CD8-positive, alpha-beta memory T cell (primary cell): ENCODE measurements around the gene PTGDR2. TPM values are rescaled to one million over a fixed set of nuclear protein-coding genes. Genes with fewer than 3 reads are reported as not detected.

Source experiments
- CTCF ChIA-PET: fragments of 350-600 bp; sonication (Branson Sonifier 250); formaldehyde crosslinking; loops from one replicate; lab custom pipeline; 2021; ENCODE audit warnings: antibody characterized with exemption; lab: Charles Lee
- POLR2A ChIA-PET: fragments of 350-600 bp; sonication (Branson Sonifier 250); formaldehyde crosslinking; loops from one replicate; lab custom pipeline; 2021; ENCODE audit warnings: antibody characterized with exemption; lab: Charles Lee
- DNase-seq, 5 donors: peaks; one replicate each; pipeline versions ENCODE4 v3.0.0 to v3.0.0-alpha.2; 2020 to 2022; ENCODE audit warnings: mixed read lengths in 1 of 5
- H3K27ac ChIP-seq: one replicate; pipeline ENCODE4 v1.7.0; 2013; ENCODE audit warnings: low read depth, mild to moderate bottlenecking, low read length, moderate library complexity
- H3K27me3 ChIP-seq: 2 replicates; pipeline ENCODE4 v1.7.0; 2013; ENCODE audit warnings: low read length, mild to moderate bottlenecking; ENCODE audit not compliant: insufficient read depth, poor library complexity, severe bottlenecking
- H3K36me3 ChIP-seq: 2 replicates; pipeline ENCODE4 v1.7.0; 2013; ENCODE audit warnings: mild to moderate bottlenecking, low read length, moderate library complexity; ENCODE audit not compliant: insufficient read depth
- H3K4me1 ChIP-seq: 2 replicates; pipeline ENCODE4 v1.7.0; 2013; ENCODE audit warnings: mild to moderate bottlenecking, low read length, moderate library complexity; ENCODE audit not compliant: insufficient read depth
- H3K4me3 ChIP-seq: 2 replicates; pipeline ENCODE4 v1.7.0; 2013; ENCODE audit warnings: mild to moderate bottlenecking, low read length
- H3K9me3 ChIP-seq: 2 replicates; pipeline ENCODE4 v1.7.0; 2013; ENCODE audit warnings: mild to moderate bottlenecking, low read length
- H3K27ac Mint-ChIP-seq, 8 donors: one replicate each; pipeline ENCODE4 v1.8.0; 2020 to 2021; ENCODE audit warnings: mixed read lengths in 8 of 8, mild to moderate bottlenecking in 6 of 8, inconsistent platforms in 3 of 8, moderate library complexity in 3 of 8
- H3K27me3 Mint-ChIP-seq, 2 donors: one replicate each; pipeline ENCODE4 v1.8.0; 2020 to 2021; ENCODE audit warnings: mixed read lengths in 2 of 2, mild to moderate bottlenecking in 1 of 2, moderate library complexity in 1 of 2
- H3K36me3 Mint-ChIP-seq, 3 donors: one replicate each; pipeline ENCODE4 v1.8.0; 2020 to 2021; ENCODE audit warnings: mixed read lengths in 3 of 3, inconsistent platforms in 1 of 3, mild to moderate bottlenecking in 1 of 3
- H3K4me1 Mint-ChIP-seq, 3 donors: one replicate each; pipeline ENCODE4 v1.8.0; 2020 to 2021; ENCODE audit warnings: mixed read lengths in 3 of 3, inconsistent platforms in 1 of 3, mild to moderate bottlenecking in 1 of 3
- H3K4me3 Mint-ChIP-seq, 7 donors: one replicate each; pipeline ENCODE4 v1.8.0; 2020 to 2021; ENCODE audit warnings: mixed read lengths in 7 of 7, mild to moderate bottlenecking in 6 of 7, moderate library complexity in 4 of 7, inconsistent platforms in 2 of 7
- H3K9me3 Mint-ChIP-seq, 5 donors: one replicate each; pipeline ENCODE4 v1.8.0; 2020 to 2022; ENCODE audit warnings: mixed read lengths in 5 of 5, mild to moderate bottlenecking in 3 of 5, moderate library complexity in 2 of 5, inconsistent platforms in 1 of 5
- polyA plus RNA-seq: library from polyadenylated mRNA; unstranded; fragments of 300-500 nt; fragmentation: Illumina TruSeq; gene quantifications from one replicate; pipeline ENCODE4 v1.2.3, GENCODE V29; 2021
- total RNA-seq, 2 experiments: library from RNA; stranded (reverse); gene quantifications; one replicate each; pipeline ENCODE4 v1.2.3, GENCODE V29; 2021

PTGDR2 gene
- total RNA-seq (under 1 TPM; 0.28 to 0.42 TPM), polyA plus RNA-seq (2.2 TPM)

DNA sequence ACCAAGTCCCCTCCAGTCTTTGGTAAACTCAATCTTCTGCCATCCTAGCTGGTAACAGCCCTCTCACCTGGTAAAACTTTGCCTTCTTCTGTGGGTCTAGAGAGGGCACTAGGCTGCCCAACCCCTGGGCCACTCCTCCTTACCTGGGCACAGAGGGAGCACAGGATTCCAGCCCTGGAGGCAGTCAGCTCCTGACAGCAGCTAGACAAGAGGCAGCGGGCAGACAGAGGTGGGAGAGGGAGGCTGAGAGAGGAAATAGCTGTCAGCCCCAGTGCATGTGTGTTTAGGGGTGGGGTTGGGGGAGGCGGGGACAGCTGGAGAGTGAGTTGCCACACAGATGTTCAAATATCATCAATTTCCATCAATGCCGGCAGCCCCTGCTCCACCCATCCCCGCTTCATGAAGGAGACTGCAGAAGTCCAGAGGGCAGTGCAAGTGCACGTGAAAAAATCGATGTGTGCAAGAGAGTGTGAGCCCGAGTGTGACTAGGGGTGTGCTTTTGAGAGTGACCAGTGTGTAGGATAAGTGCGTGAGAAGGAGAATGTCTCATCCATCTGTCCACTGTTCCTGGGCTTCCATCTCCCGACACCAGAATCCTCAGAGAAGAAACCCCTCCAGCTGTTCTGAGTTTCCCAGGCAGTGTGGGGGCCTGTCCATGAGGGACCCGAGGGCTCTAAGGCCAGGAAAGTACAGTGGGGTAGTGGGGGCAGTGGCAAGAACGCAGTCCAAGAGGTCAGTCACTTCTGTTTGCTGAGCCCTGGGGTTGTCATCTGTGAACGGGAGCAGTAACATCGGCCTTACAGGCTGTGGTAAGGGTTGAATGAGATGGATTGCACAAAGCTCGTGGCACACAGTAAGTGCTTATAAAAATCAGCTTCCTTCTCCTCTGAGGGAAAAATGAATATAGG is at the start of gene PTGDR2:
Gene PTGDR2, minus strand, starts transcription at position 225 of the 908 bp plus-strand sequence. CDS start 2,228 bp downstream, outside the sequence.
- no peak within 1 kb of the TSS for H3K4me3 ChIP-seq
- POLR2A ChIA-PET, result no interaction called here
- Mint-ChIP-seq H3K4me1 (peaks cover 14 to 36% (median 34%) of the 10 kb centered on the region in 3 donors), H3K36me3 (peaks cover 5 to 18% (median 5%) of the 10 kb centered on the region in 3 donors), H3K9me3 (no peaks in the 10 kb centered on the region), H3K27me3 (no peaks in the 10 kb centered on the region), H3K4me3 (peak within 1 kb of the TSS; percentile 41 to 85 (median 65)), H3K27ac (peak within 1 kb of the TSS in 5 of 8 donors; percentile 37 to 87 (median 77))
- H3K4me1 ChIP-seq, result peaks cover 9% of the 10 kb centered on the region
- H3K27me3 ChIP-seq, result no peaks in the 10 kb centered on the region
- no peak within 1 kb of the TSS for H3K27ac ChIP-seq
- CTCF ChIA-PET, result interaction anchor here (1.0 to 2.2 kb wide), 3 partner anchors 10 to 32 kb away, joined by 6 to 8 read pairs (median 7); no protein-coding TSS in a partner anchor
- peak in 1 of 5 donors; percentile 40 for DNase-seq
- no peaks in the 10 kb centered on the region for H3K9me3 ChIP-seq
- peaks cover 7% of the 10 kb centered on the region for H3K36me3 ChIP-seq

DNA sequence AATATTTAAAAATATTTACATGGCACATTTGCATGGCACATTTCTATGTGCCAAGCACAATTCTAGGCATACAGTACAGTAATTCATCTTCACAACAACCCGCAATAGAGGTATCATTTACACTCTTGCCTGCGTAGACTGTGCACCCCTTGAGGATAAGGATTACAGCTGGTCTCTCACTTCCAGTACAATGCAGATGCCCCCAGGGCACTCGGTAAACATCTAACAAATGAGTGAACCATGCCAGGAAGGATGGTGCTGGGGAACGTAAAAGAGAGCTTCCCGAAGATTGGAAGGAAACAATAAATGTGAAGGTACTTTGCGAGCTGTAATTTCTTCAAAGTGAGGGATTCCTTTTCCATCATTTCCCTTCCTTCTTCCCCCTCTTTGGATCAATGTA is 49.3 kb upstream of the PTGDR2 start:
- Mint-ChIP-seq H3K4me3 (peak overlapping the region; percentile 89 to 95 (median 91)), H3K27ac (peak overlapping the region; percentile 16 to 98 (median 96)), H3K36me3 (peaks cover 0 to 54% (median 7%) of the 10 kb centered on the region in 3 donors), H3K4me1 (peaks cover 33 to 48% (median 39%) of the 10 kb centered on the region in 3 donors), H3K27me3 (no peaks in the 10 kb centered on the region), H3K9me3 (no peaks in the 10 kb centered on the region)
- Histone ChIP-seq H3K4me1 (peaks cover 28% of the 10 kb centered on the region), H3K36me3 (peaks cover 34% of the 10 kb centered on the region), H3K9me3 (no peaks in the 10 kb centered on the region), H3K27ac (peak overlapping the region; percentile 68), H3K27me3 (no peaks in the 10 kb centered on the region), H3K4me3 (peak overlapping the region; percentile 80)
- ChIA-PET CTCF (interaction anchor here (1.0 to 5.0 kb wide), 8 partner anchors 8 to 74 kb away, joined by 3 to 51 read pairs (median 4); partner anchors contain the start of gene TMEM109), POLR2A (interaction anchor here (0.7 to 4.8 kb wide), 3 partner anchors 10 to 19 kb away, joined by 3 to 33 read pairs (median 4); partner anchors contain the start of gene TMEM109)
- DNase-seq, result no peak

DNA sequence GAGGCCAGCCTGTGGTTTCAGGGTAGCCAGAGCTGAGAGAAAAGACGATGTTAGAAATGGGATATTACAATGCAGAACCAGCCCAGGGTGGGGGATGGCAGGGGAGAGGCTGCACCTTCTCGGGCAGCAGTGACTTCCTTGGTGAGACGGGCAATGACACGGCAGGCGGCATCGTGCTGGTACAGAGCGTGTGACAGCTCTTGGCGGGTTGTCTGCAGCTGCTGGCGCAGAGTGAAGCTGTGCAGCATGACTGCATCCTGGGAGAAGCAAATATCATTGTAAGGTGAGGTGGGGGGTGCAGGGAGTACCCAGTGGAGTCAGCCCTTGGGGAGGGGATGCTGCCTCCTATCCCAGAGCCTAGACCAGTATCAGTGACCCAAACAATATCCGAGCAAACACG is 46.9 kb upstream of the PTGDR2 start:
- H3K27me3 Mint-ChIP-seq, result no peaks in the 10 kb centered on the region
- ChIA-PET POLR2A (no interaction called here), CTCF (interaction anchor here (1.4 to 6.0 kb wide), 6 partner anchors 8 to 71 kb away, joined by 4 to 51 read pairs (median 25); partner anchors contain the start of gene TMEM109)
- DNase-seq, result no peak
- peaks cover 28% of the 10 kb centered on the region for H3K4me1 ChIP-seq
- H3K36me3 ChIP-seq, result peaks cover 55% of the 10 kb centered on the region
- no peak overlapping the region for H3K4me3 ChIP-seq
- H3K9me3 ChIP-seq, result no peaks in the 10 kb centered on the region
- peak overlapping the region in 2 of 7 donors; percentile 19 to 77 for H3K4me3 Mint-ChIP-seq
- peaks cover 8 to 78% (median 17%) of the 10 kb centered on the region in 3 donors for H3K36me3 Mint-ChIP-seq
- no peaks in the 10 kb centered on the region for H3K27me3 ChIP-seq
- H3K9me3 Mint-ChIP-seq, result no peaks in the 10 kb centered on the region
- no peak overlapping the region for H3K27ac ChIP-seq
- H3K4me1 Mint-ChIP-seq, result peaks cover 32 to 47% (median 33%) of the 10 kb centered on the region in 3 donors
- H3K27ac Mint-ChIP-seq, result peak overlapping the region in 3 of 8 donors; percentile 10 to 68 (median 29)

DNA sequence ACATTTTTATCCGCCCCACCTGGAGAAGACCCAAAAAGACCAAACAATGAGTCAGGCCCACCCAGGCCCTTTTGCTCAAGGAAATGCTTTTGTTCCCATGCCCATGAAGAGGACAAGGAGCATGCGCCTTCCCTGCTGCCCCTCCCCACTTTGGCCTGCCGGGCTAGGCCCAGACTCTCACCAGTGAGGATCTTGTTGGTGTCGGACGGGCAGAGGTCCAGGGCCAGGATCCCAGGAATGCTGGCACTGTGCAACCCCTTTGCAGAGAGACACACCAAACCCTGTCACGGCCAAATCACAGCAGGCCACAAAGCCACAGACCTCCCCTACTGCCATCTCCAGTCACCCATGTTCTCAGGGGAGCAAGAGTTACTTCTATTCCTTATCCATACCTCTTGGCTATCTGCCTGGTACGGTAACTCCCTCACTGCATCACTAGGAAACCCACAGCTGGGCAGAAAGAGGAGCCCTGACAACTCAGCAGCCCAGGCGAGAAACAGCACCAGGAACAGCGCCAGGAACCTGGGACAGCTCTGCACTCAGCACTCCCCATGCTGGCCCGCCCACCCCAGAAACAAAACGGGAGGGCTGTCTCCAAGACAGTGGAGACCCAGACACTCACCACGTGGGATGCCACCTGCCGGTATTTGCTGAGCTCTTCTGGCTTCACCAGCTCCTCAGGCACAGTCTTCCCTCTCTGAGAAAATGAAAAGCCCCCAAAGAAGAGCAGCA is 45.1 kb upstream of the PTGDR2 start:
- H3K9me3 Mint-ChIP-seq, result no peaks in the 10 kb centered on the region
- Histone ChIP-seq H3K4me1 (peaks cover 22% of the 10 kb centered on the region), H3K4me3 (no peak overlapping the region), H3K9me3 (no peaks in the 10 kb centered on the region), H3K27me3 (no peaks in the 10 kb centered on the region), H3K36me3 (peaks cover 70% of the 10 kb centered on the region), H3K27ac (no peak overlapping the region)
- peaks cover 12 to 89% (median 22%) of the 10 kb centered on the region in 3 donors for H3K36me3 Mint-ChIP-seq
- POLR2A ChIA-PET, result no interaction called here
- CTCF ChIA-PET, result interaction anchor here (1.3 to 6.0 kb wide), 11 partner anchors 11 to 212 kb away, joined by 3 to 32 read pairs (median 4); partner anchors contain the start of gene TMEM109
- H3K27ac Mint-ChIP-seq, result peak overlapping the region in 3 of 8 donors; percentile 48 to 88 (median 48)
- peaks cover 22 to 37% (median 23%) of the 10 kb centered on the region in 3 donors for H3K4me1 Mint-ChIP-seq
- H3K4me3 Mint-ChIP-seq, result peak overlapping the region in 1 of 7 donors; percentile 27
- no peak for DNase-seq
- H3K27me3 Mint-ChIP-seq, result no peaks in the 10 kb centered on the region

DNA sequence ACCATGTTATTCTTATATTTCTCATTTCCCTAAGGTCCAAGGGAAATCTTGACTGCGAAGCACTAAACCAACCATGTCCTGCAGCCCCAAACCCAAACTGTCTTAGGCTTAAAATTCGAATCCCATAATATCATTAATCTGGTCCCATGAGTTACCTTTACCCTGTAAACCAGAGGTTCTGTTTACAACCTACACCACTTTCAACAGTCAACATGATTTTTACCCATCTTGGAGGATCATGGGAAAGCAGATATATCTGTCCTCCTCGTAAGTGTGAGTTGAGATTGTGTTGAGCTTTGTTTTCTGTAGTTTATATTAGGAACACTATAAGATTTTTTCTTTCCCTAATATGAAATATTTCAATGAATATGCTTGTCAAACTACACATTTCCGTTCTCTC is 44.2 kb upstream of the PTGDR2 start:
- no peaks in the 10 kb centered on the region for H3K9me3 Mint-ChIP-seq
- H3K4me1 Mint-ChIP-seq, result peaks cover 15 to 28% (median 16%) of the 10 kb centered on the region in 3 donors
- no peaks in the 10 kb centered on the region for H3K27me3 ChIP-seq
- H3K36me3 ChIP-seq, result peaks cover 78% of the 10 kb centered on the region
- H3K4me3 Mint-ChIP-seq, result peak overlapping the region in 1 of 7 donors; percentile 27
- H3K9me3 ChIP-seq, result no peaks in the 10 kb centered on the region
- H3K4me1 ChIP-seq, result peaks cover 15% of the 10 kb centered on the region
- no peak overlapping the region for H3K27ac ChIP-seq
- ChIA-PET POLR2A (interaction anchor here (0.8 kb wide), 1 partner anchor 14 kb away, joined by 6 read pairs; the partner anchor contains the start of gene TMEM109), CTCF (interaction anchor here (0.6 to 6.0 kb wide), 15 partner anchors 12 to 288 kb away, joined by 3 to 32 read pairs (median 4); partner anchors contain the start of genes TMEM109 and TMEM132A)
- H3K4me3 ChIP-seq, result no peak overlapping the region
- H3K27ac Mint-ChIP-seq, result peak overlapping the region in 3 of 8 donors; percentile 48 to 81 (median 61)
- H3K27me3 Mint-ChIP-seq, result no peaks in the 10 kb centered on the region
- peaks cover 12 to 92% (median 22%) of the 10 kb centered on the region in 3 donors for H3K36me3 Mint-ChIP-seq
- no peak for DNase-seq

DNA sequence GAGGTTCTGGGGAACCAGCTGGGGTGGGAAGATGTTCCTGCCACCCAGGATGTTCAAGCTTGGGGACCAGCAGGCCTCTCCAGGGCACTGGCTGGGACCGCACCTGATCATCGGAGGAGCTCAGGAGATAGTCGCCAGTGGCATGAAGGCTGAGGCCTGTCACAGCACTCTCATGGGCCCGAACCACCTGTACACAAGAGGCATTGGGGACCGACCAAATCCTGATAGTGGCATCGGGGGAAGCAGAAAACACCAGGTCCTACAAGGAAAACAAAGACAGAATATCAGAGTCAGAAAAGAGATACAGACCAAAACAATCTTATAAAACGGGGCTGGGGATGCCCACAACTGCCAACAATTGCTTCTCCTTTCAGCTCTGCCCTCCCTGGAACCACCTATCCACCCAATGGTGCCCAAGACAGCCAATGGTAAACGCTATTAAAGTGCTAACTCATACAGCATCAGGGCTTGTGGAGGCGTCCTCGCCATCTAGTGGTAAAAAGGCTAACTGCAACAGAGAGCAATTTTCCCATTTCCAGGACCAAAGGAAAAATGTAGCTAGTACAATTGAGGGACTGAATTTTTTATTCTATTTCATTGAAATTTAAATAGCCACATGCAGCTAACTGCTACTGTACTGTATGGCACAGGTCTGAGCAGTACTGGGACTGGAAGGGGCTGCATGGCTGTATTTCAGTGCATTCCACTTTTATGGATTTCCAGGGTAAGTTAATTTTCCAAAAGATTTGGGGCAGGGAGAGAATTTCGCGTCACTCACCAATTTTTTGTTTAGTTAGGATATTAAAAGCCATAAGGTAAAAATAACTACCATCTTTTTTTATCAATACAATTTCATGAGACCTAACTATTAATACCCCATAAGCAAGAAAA is 43.5 kb upstream of the PTGDR2 start:
- H3K27me3 ChIP-seq, result no peaks in the 10 kb centered on the region
- peak in 4 of 5 donors; percentile 10 to 56 (median 36) for DNase-seq
- H3K4me1 ChIP-seq, result peaks cover 8% of the 10 kb centered on the region
- H3K36me3 ChIP-seq, result peaks cover 81% of the 10 kb centered on the region
- no peaks in the 10 kb centered on the region for H3K9me3 ChIP-seq
- Mint-ChIP-seq H3K4me3 (peak overlapping the region in 1 of 7 donors; percentile 15), H3K36me3 (peaks cover 15 to 97% (median 22%) of the 10 kb centered on the region in 3 donors), H3K27ac (peak overlapping the region in 5 of 8 donors; percentile 23 to 61 (median 38)), H3K9me3 (no peaks in the 10 kb centered on the region), H3K27me3 (no peaks in the 10 kb centered on the region), H3K4me1 (peaks cover 9 to 21% (median 10%) of the 10 kb centered on the region in 3 donors)
- ChIA-PET CTCF (interaction anchor here (0.6 to 6.0 kb wide), 16 partner anchors 9 to 288 kb away, joined by 3 to 32 read pairs (median 4); partner anchors contain the start of genes TMEM109 and TMEM132A), POLR2A (interaction anchor here (0.8 kb wide), 1 partner anchor 14 kb away, joined by 6 read pairs; the partner anchor contains the start of gene TMEM109)
- no peak overlapping the region for H3K4me3 ChIP-seq
- no peak overlapping the region for H3K27ac ChIP-seq
